ENCODE data around the gene MKRN1. TPM values are rescaled to one million over a fixed set of nuclear protein-coding genes. Genes with fewer than 3 reads are reported as not detected.
"Not testable (repeated sequence)": the region's sequence is repeated elsewhere in the genome, so short reads cannot be mapped to it uniquely, and the experiment has no call there.

MKRN1 gene
- total RNA-seq, 1 donor from 2014 or later = 138 TPM

DNA sequence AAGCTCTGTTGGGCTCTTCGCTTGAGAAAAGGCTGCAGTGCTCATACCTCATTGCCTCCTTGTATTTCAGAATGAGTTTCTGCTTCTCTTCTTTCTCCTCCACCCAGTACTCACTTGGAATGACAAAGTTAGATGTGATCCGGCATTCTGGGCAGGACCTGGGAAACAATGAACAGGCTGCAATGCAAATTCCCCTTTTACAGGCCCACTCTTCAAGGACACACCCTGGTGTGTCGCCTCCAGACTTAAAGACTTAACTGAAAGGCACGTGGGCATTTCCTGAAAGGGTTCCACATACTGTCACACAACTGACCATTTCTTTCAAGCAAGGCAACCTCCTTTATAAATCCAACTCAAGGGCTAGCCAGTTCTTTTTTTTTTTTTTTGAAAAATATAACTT, 23.6 kb downstream of the MKRN1 start:
- peaks cover 9% of the 10 kb centered on the region for H3K36me3 Mint-ChIP-seq (ENCODE audit: unreplicated experiment)
- TF ChIP-seq, protein P1, sequence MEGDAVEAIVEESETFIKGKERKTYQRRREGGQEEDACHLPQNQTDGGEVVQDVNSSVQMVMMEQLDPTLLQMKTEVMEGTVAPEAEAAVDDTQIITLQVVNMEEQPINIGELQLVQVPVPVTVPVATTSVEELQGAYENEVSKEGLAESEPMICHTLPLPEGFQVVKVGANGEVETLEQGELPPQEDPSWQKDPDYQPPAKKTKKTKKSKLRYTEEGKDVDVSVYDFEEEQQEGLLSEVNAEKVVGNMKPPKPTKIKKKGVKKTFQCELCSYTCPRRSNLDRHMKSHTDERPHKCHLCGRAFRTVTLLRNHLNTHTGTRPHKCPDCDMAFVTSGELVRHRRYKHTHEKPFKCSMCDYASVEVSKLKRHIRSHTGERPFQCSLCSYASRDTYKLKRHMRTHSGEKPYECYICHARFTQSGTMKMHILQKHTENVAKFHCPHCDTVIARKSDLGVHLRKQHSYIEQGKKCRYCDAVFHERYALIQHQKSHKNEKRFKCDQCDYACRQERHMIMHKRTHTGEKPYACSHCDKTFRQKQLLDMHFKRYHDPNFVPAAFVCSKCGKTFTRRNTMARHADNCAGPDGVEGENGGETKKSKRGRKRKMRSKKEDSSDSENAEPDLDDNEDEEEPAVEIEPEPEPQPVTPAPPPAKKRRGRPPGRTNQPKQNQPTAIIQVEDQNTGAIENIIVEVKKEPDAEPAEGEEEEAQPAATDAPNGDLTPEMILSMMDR (IDR thresholded peaks at IDR 0.05; ENCODE audit: partially characterized antibody, unreplicated experiment) = no peak
- no peak for DNase-seq
- H3K4me3 Mint-ChIP-seq (ENCODE audit: unreplicated experiment) = no peak overlapping the region
- no peak overlapping the region for H3K27ac Mint-ChIP-seq (ENCODE audit: unreplicated experiment)
- peaks cover 1% of the 10 kb centered on the region for H3K27me3 Mint-ChIP-seq (ENCODE audit: unreplicated experiment)
- H3K4me1 Mint-ChIP-seq (ENCODE audit: low read depth, unreplicated experiment) = peaks cover 11% of the 10 kb centered on the region
- H3K9me3 Mint-ChIP-seq (ENCODE audit: unreplicated experiment) = peaks cover 1% of the 10 kb centered on the region

DNA sequence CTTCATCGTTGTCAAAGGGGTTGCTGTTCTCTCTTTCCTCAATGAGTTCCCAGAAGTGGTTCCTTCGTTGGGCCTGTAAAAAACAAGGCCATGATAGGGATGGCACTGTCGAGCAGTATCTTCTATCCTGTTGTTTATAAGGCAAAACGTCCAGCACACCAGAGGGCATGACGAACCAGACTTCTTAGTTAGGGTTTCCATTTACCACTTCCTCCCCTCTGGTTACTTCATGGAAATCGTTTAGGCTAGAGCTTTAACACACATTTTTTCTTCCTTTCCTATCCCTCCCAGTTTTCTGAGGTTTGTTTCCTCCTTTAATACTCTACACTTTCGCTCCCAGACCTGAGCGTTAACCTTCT, 24.7 kb downstream of the MKRN1 start:
- Mint-ChIP-seq H3K36me3 (ENCODE audit: unreplicated experiment) (peaks cover 9% of the 10 kb centered on the region), H3K4me3 (ENCODE audit: unreplicated experiment) (peak overlapping the region; percentile 19), H3K27me3 (ENCODE audit: unreplicated experiment) (peaks cover 1% of the 10 kb centered on the region), H3K9me3 (ENCODE audit: unreplicated experiment) (peaks cover 1% of the 10 kb centered on the region), H3K4me1 (ENCODE audit: low read depth, unreplicated experiment) (peaks cover 10% of the 10 kb centered on the region), H3K27ac (ENCODE audit: unreplicated experiment) (no peak overlapping the region)
- TF ChIP-seq, protein P1 (IDR thresholded peaks at IDR 0.05; ENCODE audit: partially characterized antibody, unreplicated experiment) = no peak
- DNase-seq = no peak

DNA sequence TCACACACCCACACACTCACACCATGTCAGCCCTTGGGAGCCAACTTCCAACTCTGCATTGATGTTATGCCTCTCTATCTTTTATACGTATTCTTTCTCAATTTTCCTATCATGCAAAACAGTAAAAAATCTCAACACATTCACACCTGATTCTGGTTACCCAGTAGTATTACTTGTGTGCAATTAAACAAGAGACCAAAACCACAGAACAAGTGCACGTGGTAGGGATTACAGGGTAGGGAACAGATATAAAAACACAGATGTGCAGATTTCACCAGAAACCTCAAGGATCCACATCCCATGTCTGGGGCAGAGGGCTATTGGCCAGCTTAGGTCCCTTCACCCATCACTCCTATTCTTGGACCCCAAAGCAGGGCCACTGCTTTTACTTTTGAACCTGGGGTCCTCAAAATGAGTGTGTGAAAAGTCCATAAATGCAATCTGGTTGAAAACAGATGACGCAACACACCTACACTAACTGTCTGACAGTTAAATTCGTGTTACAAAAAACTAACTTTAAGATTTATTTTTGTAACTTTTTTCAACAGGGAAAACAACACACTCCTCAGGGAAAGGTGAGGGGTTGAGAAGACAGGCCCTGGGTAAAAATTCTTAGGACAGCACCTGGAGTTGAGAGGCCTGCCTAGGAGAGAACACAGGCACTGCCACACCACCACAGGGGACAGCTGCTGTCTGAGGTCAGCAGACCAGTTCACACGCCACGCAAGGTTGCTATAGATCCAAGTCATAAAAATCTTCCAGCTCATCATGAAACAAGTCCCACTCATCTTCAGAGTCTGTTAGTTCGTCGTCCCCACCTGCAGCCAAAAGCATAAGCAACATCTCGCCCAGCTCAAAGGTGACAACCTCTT, 25.3 kb downstream of the MKRN1 start:
- not testable (repeated sequence) for H3K36me3 Mint-ChIP-seq (ENCODE audit: unreplicated experiment); DNase-seq

DNA sequence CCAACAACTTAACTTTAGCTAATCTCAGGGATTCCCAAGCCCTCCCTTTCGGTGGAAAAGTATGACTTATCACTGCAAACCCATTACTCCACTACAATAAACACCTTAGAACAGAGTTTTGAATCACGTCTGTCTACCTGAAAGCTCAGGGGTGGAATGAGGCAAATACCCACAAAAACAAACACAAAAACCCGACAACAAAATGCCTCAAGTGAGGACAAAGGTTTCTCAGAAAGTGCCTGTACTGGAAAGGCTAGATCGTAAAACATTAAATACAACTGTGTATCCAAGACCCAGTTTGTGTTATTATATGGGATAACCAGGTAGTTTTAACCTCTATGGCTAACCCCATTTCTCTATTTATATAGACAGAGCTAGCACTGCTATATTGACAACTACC, 26.0 kb downstream of the MKRN1 start:
- H3K4me1 Mint-ChIP-seq (ENCODE audit: low read depth, unreplicated experiment) = peaks cover 2% of the 10 kb centered on the region
- H3K36me3 Mint-ChIP-seq (ENCODE audit: unreplicated experiment) = peaks cover 9% of the 10 kb centered on the region
- TF ChIP-seq, protein P1 (IDR thresholded peaks at IDR 0.05; ENCODE audit: partially characterized antibody, unreplicated experiment) = no peak

More for the DNA sequence above, 25.3 kb downstream of the MKRN1 start:
- H3K9me3 Mint-ChIP-seq (ENCODE audit: unreplicated experiment); H3K27me3 Mint-ChIP-seq (ENCODE audit: unreplicated experiment); H3K27ac Mint-ChIP-seq (ENCODE audit: unreplicated experiment); H3K4me1 Mint-ChIP-seq (ENCODE audit: low read depth, unreplicated experiment); H3K4me3 Mint-ChIP-seq (ENCODE audit: unreplicated experiment): not testable (repeated sequence)

DNA sequence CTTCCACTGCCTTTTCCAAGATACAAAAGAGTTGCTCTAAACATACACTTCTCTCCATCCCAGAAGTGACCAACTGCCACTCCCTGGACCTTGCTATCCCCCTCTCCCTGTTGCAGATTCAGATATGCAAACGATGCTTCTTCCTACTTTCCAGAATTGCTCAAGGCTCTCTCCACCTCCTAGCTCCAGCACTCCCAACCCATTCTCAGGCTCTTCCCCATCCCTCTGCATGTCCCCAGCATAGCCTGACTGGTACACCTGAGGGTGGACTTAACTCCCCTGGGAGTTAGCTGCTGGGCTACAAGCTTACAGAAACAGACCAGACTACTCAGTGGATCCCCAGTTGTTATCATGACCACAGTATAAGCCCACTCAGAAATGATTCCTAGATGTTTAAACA, 27.6 kb downstream of the MKRN1 start:
- Mint-ChIP-seq H3K4me1 (ENCODE audit: low read depth, unreplicated experiment) (peaks cover 2% of the 10 kb centered on the region), H3K27ac (ENCODE audit: unreplicated experiment) (no peak overlapping the region), H3K27me3 (ENCODE audit: unreplicated experiment) (peaks cover 1% of the 10 kb centered on the region), H3K36me3 (ENCODE audit: unreplicated experiment) (peaks cover 11% of the 10 kb centered on the region), H3K9me3 (ENCODE audit: unreplicated experiment) (peaks cover 1% of the 10 kb centered on the region), H3K4me3 (ENCODE audit: unreplicated experiment) (no peak overlapping the region)
- no peak for DNase-seq
- TF ChIP-seq, protein P1 (IDR thresholded peaks at IDR 0.05; ENCODE audit: partially characterized antibody, unreplicated experiment) = no peak

More for the DNA sequence above, 26.0 kb downstream of the MKRN1 start:
- peaks cover 1% of the 10 kb centered on the region for H3K27me3 Mint-ChIP-seq (ENCODE audit: unreplicated experiment)
- H3K27ac Mint-ChIP-seq (ENCODE audit: unreplicated experiment) = no peak overlapping the region
- H3K9me3 Mint-ChIP-seq (ENCODE audit: unreplicated experiment) = peaks cover 1% of the 10 kb centered on the region
- no peak for DNase-seq
- no peak overlapping the region for H3K4me3 Mint-ChIP-seq (ENCODE audit: unreplicated experiment)

Measured in glutamatergic neuron (in vitro differentiated cells).